Right ventricle myocardium inferior (tissue), 1 donor: ENCODE data around the gene ZSCAN30. TPM values are rescaled to one million over a fixed set of nuclear protein-coding genes. Genes with fewer than 3 reads are reported as not detected.
A peak's percentile ranks its signal among the peaks of the same experiment; 100 is the strongest.

Source experiments
- ATAC-seq: fragments of 200-7000 bp; cut with Tn5 transposase; one replicate; pipeline ENCODE4 v1.9.1; 2020; ENCODE audit warnings: mild to moderate bottlenecking, moderate library complexity
- DNase-seq: peaks from one replicate; pipeline ENCODE4 v3.0.0; 2021; ENCODE audit errors: missing footprints
- intact Hi-C: fragments of 100-400 bp; cut with DNase I; formaldehyde crosslinking; loops from one replicate; pipeline ENCODE4 v1.11.0; 2022
- long read RNA-seq: library from polyadenylated mRNA; unstranded; transcript quantifications from one replicate; pipeline ENCODE4 v2.0.0, GENCODE V29; 2021
- total RNA-seq: library from RNA; stranded (reverse); fragmentation: NEBNext Ultra II Directional; extraction: Animal tissue kit (Norgen Biotek cat#: 25700); gene quantifications from one replicate; pipeline ENCODE4 v1.2.1, GENCODE V29; 2021
- donor health status: DM: no; HTN: yes; CAD: no; lungs with severe emphysema.

Gene ZSCAN30
- total RNA-seq: 9.5 TPM
- long read RNA-seq, full-length matches to known transcripts: 3 of 3 reads
- long read RNA-seq, partial matches to known transcripts: 0 of 3 reads
- long read RNA-seq, other reads (novel, unspliced or antisense): 0 of 3 reads

DNA sequence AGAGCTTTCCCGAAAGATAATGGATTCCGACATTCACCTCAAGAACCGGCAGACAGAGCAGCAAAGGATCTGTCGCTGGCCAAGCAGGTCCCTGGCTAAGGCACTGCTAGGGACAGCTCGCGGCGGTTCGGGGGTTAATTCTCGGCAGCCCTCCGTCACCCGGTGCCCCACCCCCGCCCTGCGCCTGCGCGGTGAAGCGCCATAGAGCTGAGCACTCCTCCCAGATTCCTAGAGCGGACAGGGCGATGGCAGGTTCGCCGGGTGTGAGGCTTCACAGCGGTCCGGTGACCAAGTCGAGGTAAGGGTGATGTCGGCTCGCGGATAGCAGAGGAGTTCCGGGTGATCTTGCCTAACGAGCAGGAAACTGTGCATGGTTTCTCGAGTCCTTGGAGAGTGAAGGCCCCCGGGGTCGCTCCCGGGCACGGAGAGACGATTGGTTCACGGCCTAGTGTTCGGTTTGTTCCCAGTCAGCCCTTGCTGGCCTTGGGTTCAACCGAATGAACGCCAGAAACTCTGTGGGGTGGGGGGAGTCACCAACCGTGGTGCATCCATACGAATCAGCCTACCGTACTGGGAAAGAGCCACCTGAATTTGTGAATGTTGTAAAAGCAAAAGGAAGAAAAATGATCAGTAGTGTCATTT is at the start of gene ZSCAN30:
ZSCAN30 (minus strand) TSS at position 136 of the 642 bp plus-strand sequence. CDS start 25,877 bp downstream, outside the sequence.
- intact Hi-C loops: loop anchor here (1.0 kb wide), 2 partner anchors 49 to 54 kb away; partner anchors contain the start of genes ZNF24 and ZNF397
- DNase-seq (peak; percentile 95), ATAC-seq (peak; percentile 99)

DNA sequence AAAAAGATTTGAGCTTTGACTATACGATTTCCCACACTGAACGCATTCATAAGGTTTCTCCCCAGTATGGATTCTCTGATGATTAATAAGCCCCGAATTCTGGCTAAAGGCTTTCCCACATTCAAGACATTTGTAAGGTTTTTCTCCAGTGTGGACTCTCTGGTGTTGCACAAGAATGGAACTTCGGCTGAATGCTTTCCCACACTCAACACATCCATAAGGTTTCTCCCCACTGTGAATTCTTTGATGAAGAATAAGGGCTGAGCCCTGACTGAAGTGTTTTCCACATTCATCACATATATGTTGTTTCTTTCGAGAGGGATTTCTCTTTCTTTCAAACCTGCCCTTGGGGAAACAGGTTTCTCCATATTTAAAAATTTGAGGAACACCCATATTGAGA is 47.3 kb upstream of the ZSCAN30 start:
- intact Hi-C loops: no loop called here
- ATAC-seq (no peak), DNase-seq (no peak)

DNA sequence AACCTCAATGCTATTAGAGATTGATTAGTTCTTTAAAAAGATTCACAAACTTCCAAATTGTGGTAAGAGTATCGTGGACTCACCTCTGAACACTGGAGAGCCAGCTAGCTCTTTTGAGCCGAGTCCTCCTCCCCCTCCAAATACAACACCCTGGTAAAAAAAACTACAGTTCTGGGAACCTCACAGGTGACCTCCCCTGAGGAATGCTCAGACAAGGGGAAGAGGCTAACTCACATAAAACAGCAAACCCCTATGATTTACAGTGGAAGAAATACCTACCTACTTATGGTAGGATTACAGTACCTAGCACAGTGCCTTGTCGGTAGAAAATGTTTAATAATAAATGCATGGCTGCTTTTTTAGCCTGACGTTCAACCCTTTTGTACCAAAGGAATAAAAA is 45.8 kb upstream of the ZSCAN30 start:
- intact Hi-C loops: no loop called here
- no peak for ATAC-seq
- DNase-seq: no peak

DNA sequence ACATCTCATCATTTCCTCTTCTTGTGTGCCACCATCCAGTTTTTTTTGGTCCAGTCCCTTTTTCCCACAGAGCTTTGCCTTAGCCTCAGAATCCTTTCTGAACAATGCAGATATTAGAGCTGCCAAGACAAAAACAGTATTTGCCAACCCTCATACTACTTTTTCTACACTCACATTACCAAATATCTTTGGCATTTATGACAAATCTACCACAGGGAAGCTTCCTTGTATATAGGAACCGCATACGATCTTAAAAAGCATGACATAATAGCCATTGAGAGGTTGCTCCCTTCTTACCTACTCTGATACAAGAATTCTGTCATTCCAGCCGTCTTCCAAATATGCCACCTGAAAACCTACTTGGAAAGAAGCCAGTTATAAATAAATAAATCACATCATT is 44.8 kb upstream of the ZSCAN30 start:
- ATAC-seq (no peak), DNase-seq (no peak)
- intact Hi-C loops: no loop called here

GRCh38 chr18:35334212-35334611 is 44.2 kb upstream of the ZSCAN30 start:
- DNase-seq: no peak
- no peak for ATAC-seq
- intact Hi-C loops: no loop called here

DNA sequence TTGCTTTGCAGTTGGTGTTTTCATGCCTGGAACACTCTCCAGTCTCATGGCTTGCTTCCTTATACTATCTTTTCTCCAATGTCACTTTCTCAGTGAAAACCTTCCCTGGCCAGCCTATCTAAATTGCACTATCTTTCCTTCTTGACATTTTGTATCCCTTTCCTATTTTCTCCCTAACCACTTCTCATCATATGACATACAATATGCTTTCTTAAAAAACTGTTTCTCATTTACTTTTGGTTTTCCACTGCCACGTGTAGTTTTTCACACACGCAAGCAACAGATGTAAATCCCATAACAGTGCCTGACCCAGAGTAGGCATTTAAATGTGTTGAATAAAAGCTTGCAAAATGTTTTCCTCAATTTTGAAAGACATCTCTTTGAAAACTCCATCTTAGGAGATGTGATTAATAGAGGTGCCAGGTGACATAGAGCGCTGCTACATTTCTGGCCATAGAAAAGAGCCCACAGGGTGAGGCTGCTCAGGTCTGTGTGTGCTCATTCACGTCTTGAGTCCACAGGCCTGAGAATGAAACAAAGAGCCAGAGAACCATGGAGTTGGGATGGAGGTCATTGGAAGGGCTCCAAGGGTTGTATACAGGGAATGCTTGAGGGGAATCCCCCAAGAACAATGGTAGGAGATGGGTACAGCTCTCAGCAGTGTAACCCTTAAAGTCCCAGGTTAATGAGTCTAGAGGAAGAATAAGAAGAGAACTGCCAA is 41.5 kb upstream of the ZSCAN30 start:
- DNase-seq (no peak), ATAC-seq (no peak)
- intact Hi-C loops: no loop called here

- intact Hi-C loops: no loop called here
- DNase-seq (no peak), ATAC-seq (no peak)
These were observed 38.8 kb upstream of the ZSCAN30 start for GRCh38 chr18:35328868-35329267.

DNA sequence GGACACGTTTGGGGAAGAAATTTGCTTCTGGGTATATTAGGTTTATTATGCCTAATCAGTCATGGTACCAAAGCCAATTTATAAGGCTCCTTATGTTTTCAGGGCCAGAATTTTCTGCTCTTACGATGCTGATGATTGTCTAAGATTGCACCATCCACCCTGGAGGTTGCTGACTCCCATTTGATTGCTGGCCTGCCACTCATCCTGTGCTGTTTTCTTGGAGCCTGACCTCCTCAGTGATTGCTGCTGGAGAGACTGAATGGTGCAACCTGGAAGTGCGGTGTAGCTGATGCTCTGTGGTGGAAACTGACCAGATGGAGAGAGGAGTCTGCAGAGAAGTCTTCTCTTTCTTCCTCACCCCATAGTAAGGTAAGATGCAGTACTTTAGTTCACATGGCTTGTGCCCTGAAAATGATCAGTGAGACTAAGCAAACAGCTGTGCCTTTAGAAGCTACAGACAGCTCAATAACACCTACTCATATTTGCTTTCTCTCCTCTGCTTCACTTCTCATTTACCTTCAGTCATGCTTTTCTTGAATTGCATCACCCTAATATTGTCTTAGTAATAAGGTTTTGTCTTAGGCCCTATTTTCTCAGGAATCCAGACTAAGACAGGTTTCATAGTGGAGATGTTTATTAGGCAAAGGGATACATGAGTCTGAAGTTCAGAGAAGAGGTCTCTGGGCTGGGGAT is 36.8 kb upstream of the ZSCAN30 start:
- ATAC-seq (no peak), DNase-seq (no peak)
- intact Hi-C loops: no loop called here

- DNase-seq (no peak), ATAC-seq (no peak)
- intact Hi-C loops: no loop called here
These were observed 35.1 kb upstream of the ZSCAN30 start for GRCh38 chr18:35324926-35325655.

GRCh38 chr18:35322486-35323458 is 32.7 kb upstream of the ZSCAN30 start:
- no peak for DNase-seq
- intact Hi-C loops: no loop called here
- no peak for ATAC-seq

GRCh38 chr18:35311496-35311895 is 21.5 kb upstream of the ZSCAN30 start:
- ATAC-seq (no peak), DNase-seq (no peak)
- intact Hi-C loops: no loop called here

GRCh38 chr18:35306588-35307250 is 16.7 kb upstream of the ZSCAN30 start:
- no peak for DNase-seq
- ATAC-seq: no peak
- intact Hi-C loops: no loop called here

- intact Hi-C loops: no loop called here
- no peak for DNase-seq
- no peak for ATAC-seq
These were observed 13.6 kb upstream of the ZSCAN30 start for GRCh38 chr18:35303610-35304009.

DNA sequence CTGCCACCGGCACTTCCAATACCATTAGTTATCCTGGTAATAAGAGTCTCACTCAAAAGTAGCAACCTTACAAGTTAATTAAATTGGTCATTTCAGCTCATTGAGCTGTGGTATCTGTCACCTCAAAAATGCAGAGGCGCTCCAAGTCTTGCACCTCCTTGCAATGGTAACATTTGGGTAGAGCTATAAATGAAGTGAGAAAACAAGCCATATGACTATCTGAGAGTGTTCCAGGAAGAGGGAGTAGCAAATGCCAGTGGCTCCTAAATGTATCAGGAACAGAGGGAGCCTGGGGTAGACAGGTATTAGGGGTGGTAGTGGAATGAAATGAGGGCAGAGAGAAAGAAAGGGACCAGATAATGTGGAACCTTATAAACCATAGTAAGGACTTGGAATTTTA is 6.0 kb upstream of the ZSCAN30 start:
- DNase-seq (no peak), ATAC-seq (no peak)
- intact Hi-C loops: no loop called here

GRCh38 chr18:35291166-35291565 is 1.1 kb upstream of the ZSCAN30 start:
- intact Hi-C loops: no loop called here
- DNase-seq: no peak
- no peak for ATAC-seq

DNA sequence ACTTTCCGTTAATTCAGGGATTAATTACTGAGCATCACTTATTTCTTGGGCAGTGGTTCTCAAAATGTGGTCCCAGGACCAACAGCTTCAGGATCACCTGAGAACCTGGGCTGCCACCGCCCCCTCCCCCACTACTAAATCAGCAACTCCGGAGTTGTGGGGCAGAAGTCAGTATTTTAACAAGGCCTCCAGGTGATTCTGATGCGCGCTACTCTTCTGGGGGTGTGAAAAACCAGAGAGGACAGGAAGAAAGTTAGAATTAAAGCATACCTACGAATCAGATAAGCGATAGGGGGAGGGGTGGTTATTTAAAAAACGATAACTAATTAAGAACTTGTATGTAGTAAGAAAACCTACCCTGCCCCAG is 319 bp downstream of the ZSCAN30 start:
- intact Hi-C loops: loop anchor here (1.0 kb wide), 2 partner anchors 48 to 55 kb away; partner anchors contain the start of genes ZNF24 and ZNF397
- ATAC-seq (no peak), DNase-seq (peak; percentile 52)

GRCh38 chr18:35289293-35289692 is 736 bp downstream of the ZSCAN30 start:
- ATAC-seq (no peak), DNase-seq (no peak)
- intact Hi-C loops: no loop called here
